ENCODE results near the gene LRP1B.

DNA sequence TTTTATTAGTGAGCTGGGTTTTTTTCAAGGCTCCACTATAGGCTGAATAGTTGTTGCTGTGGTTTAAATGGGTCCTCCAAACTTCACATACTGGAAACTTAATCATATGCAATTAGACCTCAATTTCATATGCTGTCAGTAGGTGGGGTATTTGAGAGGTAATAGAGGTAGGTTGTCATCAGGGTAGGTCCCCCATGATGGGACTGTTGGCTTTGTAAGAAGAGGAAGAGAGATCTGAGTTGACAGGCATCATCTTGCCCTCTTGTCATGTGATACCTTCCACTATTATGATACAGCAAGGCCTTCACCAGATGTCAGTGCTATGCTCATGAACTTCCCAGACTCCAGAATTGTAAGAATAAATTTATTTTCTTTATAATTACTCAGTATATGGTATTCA, 819.4 kb downstream of the LRP1B start:
- no peak for TF ChIP-seq RAD21 (IDR thresholded peaks at IDR 0.05; ENCODE audit: low read depth)
- TF ChIP-seq TEAD4 (IDR thresholded peaks at IDR 0.05), result no peak
- TF ChIP-seq, protein P1, sequence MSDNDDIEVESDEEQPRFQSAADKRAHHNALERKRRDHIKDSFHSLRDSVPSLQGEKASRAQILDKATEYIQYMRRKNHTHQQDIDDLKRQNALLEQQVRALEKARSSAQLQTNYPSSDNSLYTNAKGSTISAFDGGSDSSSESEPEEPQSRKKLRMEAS (IDR thresholded peaks at IDR 0.05), result no peak
- no peak for TF ChIP-seq FOXM1 (IDR thresholded peaks at IDR 0.05; ENCODE audit: borderline replicate concordance, low read depth)
- no peak for TF ChIP-seq YY1 (IDR thresholded peaks at IDR 0.05; ENCODE audit: low read depth)
- TF ChIP-seq, protein P2, sequence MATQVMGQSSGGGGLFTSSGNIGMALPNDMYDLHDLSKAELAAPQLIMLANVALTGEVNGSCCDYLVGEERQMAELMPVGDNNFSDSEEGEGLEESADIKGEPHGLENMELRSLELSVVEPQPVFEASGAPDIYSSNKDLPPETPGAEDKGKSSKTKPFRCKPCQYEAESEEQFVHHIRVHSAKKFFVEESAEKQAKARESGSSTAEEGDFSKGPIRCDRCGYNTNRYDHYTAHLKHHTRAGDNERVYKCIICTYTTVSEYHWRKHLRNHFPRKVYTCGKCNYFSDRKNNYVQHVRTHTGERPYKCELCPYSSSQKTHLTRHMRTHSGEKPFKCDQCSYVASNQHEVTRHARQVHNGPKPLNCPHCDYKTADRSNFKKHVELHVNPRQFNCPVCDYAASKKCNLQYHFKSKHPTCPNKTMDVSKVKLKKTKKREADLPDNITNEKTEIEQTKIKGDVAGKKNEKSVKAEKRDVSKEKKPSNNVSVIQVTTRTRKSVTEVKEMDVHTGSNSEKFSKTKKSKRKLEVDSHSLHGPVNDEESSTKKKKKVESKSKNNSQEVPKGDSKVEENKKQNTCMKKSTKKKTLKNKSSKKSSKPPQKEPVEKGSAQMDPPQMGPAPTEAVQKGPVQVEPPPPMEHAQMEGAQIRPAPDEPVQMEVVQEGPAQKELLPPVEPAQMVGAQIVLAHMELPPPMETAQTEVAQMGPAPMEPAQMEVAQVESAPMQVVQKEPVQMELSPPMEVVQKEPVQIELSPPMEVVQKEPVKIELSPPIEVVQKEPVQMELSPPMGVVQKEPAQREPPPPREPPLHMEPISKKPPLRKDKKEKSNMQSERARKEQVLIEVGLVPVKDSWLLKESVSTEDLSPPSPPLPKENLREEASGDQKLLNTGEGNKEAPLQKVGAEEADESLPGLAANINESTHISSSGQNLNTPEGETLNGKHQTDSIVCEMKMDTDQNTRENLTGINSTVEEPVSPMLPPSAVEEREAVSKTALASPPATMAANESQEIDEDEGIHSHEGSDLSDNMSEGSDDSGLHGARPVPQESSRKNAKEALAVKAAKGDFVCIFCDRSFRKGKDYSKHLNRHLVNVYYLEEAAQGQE (IDR thresholded peaks at IDR 0.05; ENCODE audit: low read depth), result no peak
- no peak for TF ChIP-seq EP300 (IDR thresholded peaks at IDR 0.05; ENCODE audit: borderline replicate concordance)
- TF ChIP-seq CEBPB (IDR thresholded peaks at IDR 0.05), result no peak
- TF ChIP-seq NFIC (IDR thresholded peaks at IDR 0.05), result no peak
- no peak for TF ChIP-seq CREB1 (IDR thresholded peaks at IDR 0.05; ENCODE audit: low read depth)

All from Ishikawa (cell line).